HG03469 (cell line): ENCODE data around the gene PPARGC1A.

ENCODE experiments used
- ATAC-seq: cut with Tn5 transposase; IDR thresholded peaks from one replicate; pipeline ENCODE4 v1.9.1; 2021; ENCODE audit warnings: mild to moderate bottlenecking, moderate library complexity, moderate number of reproducible peaks; ENCODE audit not compliant: unreplicated experiment

The PPARGC1A gene

GRCh38 chr4:23909671-23910070 is 19.8 kb upstream of the PPARGC1A start:
- ATAC-seq: no peak

DNA sequence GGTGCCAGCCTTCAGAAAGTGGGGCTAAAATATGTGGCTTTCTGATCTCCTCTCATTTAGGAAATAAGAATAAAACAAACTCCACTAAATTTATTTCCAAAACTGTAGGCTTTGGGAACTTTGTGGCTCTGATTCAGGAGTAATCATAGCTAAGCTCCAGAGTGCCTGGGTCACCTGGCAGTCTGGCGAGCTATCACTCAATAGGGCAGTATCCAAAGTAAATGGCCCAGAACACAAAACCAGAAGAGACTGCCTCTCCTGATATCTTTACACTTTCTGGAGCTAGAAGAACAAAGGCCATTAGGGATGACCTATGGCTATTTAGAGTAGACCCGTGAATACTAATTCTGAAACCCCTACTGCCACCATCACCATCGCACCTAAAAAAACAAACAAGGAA is 17.0 kb upstream of the PPARGC1A start:
- ATAC-seq: no peak

DNA sequence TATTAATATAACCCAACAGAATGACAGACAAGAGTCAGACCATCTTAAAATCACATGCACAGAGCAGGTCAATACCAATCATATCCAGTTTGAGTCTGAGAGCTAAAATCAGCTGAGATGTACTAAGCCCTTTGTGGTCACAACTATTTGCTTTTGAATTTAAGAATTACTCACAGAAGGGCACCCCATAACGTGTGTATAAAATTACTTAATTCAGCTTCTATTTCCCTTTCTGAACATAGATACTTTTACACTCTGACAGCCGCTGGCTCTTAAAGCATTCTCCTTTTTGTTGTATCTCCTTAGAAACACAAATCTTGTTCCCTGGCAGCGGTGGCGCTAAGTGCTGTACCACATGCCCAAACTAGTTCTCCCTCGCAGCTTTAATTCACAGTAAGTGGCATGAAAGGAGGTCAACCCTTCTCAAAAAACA is 14.8 kb upstream of the PPARGC1A start:
- no peak for ATAC-seq

- no peak for ATAC-seq
These were observed 14.1 kb upstream of the PPARGC1A start for GRCh38 chr4:23903859-23904438.

DNA sequence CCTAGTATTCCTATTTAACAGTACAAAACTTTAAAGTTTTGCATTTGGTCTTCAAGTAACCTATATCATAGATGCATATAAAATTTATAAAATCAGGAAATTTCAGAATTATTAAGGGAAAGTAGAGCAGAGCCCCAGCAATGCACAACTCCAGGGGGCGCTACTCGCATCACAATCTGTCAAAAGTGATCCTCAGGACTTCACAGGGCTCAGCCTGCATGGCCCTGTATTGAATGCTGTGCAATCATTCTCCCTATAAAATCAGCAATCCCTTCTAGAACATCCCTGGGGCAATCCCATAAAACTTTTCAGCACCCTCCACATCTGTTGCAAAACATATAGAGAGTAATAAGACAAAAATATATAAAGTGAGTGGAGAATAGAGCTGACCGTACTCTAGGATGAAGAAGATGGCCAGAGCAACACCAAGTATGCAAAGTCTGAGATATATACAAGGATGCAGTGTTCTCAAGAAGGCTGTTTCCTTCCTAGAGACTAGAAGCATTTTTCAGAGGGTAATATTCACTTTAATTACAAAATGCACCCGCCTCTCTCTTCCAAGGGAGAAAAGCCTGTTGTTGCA is 12.5 kb upstream of the PPARGC1A start:
- no peak for ATAC-seq

DNA sequence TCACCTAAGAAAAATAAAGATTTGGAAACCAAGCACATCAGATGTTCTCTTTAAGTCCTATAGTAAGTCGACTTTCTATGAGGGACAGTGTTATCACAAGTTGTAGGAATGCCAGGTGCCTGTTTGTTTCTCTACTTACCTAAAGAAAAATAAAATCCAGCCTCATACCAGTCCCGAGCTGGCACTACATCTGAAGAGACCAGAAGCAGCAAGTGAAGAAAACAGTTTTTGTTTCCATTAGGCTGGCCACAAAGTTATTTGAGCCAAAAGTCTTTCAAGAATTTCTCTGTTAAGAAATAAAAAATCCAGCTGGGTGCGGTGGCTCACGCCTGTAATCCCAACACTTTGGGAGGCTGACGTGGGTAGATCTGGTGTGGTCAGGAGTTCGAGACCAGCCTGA is 10.8 kb upstream of the PPARGC1A start:
- ATAC-seq: no peak

DNA sequence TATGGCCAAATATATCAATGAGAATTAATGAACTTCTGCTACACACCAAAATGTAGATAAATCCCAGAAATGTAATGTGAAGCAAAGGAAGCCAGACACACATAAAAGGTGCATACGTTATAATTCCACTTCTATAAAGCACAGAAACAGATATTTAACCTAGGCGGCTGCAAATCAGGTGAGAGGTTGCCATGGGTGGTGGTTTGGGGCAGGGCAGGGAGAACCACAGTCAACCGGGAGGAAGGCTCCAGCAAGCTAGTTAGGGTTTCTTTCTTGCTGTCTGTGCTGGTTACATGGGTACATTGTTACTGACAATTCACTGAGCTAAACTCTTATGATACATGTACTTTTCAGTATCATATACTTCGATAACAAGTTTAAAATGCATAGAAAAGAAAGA is 9.7 kb upstream of the PPARGC1A start:
- ATAC-seq: no peak

DNA sequence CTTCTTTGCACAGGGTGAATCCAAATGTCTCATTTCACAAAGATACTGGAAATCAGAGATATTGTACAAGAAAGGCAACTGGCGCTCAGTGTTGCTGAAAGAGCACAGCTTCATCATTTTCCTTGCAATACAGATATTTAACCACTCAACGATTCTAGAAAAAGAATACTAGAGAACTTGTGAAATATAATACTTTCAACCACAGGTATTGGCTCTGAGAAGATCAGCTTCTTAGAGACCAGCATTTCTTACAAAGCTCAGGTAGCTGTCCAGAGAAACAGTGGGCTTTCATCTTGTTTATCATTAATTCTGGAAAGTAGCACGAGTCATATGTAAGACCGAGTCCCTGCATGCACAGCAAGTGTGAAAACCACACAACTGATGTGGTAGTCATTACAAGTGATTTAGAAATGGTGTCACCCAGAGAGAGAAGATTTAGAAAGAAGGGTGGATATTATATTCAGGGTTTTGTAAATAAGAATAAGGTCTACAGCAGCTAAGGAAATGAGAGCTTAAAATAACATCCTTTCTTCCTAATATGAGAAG is 7.8 kb upstream of the PPARGC1A start:
- ATAC-seq: no peak

DNA sequence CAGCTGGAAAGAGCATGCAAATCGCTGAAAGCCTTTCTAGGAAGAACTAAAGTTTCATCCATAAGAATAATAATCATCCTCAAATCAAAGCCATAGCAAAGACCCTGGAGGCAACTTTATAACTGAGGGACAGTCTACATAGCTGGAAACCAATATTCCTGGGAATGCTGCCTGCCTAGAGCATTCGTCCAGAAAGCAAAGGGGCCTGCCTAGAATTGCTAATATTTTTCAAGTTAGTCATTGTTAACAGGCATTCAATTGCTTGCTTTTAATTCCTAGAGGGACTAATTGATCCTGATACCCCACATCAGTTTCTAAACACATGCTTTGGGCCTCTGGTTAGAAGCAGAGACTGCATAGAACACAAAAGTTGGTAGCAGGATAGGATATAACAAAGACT is 4.2 kb upstream of the PPARGC1A start:
- ATAC-seq: no peak

DNA sequence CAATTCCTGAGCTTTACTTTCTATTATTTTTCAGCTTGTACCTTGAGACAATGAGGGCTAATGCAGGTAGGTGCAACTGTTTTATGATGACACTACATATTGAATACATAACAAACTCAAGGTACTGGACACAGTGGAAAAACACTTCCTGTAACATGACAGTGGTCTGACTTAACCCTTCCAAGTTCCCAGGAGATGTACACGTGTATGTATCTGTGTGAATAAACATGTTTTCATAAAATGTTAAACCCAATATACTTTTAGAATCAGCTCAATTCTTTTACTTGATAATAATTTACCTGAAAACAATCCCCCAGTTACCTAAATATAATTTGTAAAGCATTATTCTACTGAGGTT is 1.2 kb upstream of the PPARGC1A start:
- no peak for ATAC-seq

DNA sequence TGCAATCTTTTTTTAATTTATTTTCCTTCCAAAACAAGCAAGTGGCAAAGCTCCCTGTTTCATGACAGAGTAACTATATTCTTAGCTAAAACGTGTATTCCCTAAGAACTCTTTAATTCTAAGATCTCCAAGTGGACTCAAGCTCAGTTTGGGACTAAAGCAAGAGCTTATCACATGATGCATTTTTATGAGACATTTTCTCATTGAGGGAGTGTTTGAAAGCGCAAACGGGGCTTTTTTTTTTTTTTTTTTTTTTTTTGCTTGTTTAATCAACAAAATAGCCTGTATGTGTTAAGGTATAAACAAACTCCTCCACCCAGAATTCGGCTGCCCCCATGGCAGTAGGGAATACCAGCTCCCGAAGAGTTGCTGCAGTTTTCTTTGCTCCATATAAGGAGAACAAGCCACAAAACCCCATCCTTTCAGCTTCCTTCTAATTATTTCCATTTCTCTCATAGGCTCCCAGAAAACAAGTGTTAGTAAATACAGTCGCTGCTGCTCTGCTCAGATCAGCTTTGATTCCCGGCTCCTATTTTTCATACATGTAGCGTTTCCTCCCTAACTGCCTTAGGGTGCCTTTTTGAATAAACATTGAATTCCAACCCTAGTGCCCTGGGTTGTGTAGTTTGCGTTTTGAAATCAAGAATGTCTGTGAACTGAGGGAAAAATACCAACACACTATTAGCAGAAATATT is 669 bp upstream of the PPARGC1A start:
- no peak for ATAC-seq

DNA sequence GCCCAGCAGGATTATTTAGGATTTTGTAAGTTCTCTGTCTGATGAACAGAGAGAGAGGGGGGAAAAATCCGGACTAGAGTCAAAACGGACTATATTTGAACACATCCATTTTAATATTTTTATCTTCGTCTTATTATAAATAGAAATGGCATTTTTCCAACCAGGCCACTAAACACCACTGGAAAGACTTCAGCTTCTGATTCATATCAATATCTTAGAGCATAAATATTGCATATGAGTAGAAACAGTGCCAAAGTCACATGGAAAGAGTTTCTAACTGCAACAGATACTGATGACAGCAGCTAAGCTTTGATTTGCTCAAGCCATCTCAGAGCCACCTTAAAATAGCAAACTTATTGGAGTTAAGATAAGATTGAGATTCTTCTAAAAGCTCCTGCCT is 456 bp downstream of the PPARGC1A start:
- no peak for ATAC-seq

- ATAC-seq: no peak
These were observed 1.2 kb downstream of the PPARGC1A start for GRCh38 chr4:23888421-23889319.

DNA sequence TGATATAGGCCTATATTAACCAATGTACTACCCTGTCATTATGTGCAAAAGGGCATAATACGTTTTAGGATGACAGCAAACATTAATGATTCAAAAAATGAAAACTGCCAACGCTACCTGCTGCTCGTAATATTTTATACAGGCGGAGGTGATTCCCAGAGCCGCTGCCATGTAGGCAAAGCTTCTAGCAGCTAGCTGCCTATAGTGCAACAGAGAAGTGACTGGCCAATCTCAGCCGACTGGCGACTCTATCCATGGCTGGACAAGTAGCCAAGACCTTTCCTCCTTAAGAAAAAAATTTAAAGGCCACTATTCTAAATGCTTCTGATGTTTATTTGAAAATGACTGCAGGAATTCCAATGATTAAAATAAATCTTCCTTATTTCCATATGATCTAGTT is 1.9 kb downstream of the PPARGC1A start:
- no peak for ATAC-seq

DNA sequence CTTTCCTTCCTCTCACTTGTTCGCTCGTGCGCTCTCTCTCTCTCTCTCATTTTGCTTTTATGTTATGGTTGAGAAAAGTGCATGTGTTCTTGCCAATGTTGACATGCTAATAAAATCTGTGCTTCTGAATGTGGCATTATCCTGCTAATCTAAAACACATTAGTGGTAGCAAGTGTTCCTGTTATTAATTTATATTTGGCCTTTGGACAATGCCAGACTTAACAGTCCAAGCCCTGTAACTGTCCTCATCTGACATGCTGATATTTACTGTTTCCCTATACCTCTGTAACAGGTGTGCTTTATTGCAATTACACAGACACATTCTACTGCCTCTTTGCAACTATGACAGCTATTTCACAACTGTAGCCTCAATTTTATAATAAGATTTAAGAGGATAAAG is 2.7 kb downstream of the PPARGC1A start:
- ATAC-seq: no peak

DNA sequence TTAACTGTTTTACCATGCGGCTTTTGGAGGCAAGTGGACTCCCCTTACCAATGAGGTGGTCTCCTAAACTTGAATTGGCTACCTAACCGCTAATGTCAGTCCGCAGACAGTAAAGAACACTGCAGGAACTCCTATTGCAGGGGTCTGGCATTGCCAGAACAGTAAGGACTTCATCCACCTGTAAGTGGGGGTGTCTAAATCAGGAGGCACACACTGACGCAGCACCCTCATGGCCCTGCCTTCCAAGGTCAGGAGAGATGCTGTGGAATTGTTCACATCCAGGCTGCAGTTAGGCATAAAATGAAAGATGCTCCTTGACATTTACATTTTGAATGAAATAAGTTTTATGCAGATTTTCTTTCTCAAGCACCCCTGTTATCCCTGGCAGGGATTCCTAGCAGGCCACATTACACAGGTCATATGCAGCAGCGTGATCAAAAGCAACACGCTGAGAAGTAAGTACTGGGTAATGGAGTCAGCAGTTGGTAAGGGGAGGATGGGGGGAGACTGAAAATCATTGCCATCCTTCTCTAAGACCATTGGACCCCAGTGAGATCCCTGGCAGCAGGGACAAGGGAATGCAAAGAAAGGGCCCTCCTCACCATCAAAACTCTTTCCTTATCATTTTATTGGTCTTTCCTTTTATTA is 3.8 kb downstream of the PPARGC1A start:
- no peak for ATAC-seq

- ATAC-seq: no peak
These were observed 5.1 kb downstream of the PPARGC1A start for GRCh38 chr4:23884741-23885140.

GRCh38 chr4:23884261-23884660 is 5.6 kb downstream of the PPARGC1A start:
- no peak for ATAC-seq

GRCh38 chr4:23882976-23883531 is 6.8 kb downstream of the PPARGC1A start:
- ATAC-seq: no peak

DNA sequence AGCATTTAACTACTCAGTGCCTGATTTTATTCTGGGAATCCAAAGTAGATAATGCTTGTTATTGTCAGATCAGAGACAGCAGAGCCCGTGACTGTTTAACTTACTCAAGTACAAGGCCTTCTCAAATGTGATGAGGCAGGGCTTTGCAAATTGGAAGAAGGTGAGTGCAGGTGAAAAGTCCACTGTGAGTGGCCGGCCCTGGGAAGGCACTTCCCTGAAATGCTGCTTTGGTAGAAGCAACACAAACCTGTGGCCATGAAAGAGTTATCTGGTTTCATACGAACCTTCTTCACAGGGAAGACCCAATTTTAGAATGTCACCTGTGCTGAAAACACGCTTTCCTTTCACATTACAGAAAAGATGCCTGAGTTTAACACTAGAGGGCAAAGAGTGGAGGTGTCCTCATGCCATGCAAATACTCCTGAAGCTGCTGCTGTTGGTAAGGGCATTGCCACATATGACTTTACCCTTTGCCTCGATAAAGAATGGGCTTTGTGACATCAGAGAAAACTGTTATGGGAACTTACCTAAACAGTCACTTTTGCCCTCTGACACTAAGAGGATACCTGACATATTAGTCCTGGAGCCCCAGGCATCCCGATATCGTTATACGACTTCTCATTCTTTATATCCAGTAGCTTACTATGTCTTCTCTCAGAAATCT is 8.0 kb downstream of the PPARGC1A start:
- ATAC-seq: no peak
